GM13976 (cell line): Measurements from ENCODE around the gene PPP1R13B.
"Not testable (repeated sequence)": the region's sequence is repeated elsewhere in the genome, so short reads cannot be mapped to it uniquely, and the experiment has no call there.

Experiments
- DNase-seq: peaks from one replicate; pipeline ENCODE4 v3.0.0; 2012; ENCODE audit warnings: low spot score
- CTCF ChIP-seq: IDR thresholded peaks from 2 replicates; pipeline ENCODE4 v1.5.1; 2012; ENCODE audit warnings: borderline replicate concordance, mild to moderate bottlenecking; ENCODE audit not compliant: insufficient read depth; ENCODE audit errors: extremely low read depth, missing control alignments, control extremely low read depth
- in situ Hi-C: fragments of 300-500 bp; cut with MboI; formaldehyde crosslinking; loops from one replicate; pipeline ENCODE4 v1.12.0; 2022; ENCODE audit warnings: low sequenced_read_pairs, mixed read lengths, inconsistent platforms; ENCODE audit not compliant: unreplicated experiment

The PPP1R13B gene

GRCh38 chr14:103845327-103845726 is 2.0 kb downstream of the PPP1R13B start:
- in situ Hi-C loops: no loop called here
- TF ChIP-seq CTCF: no peak
- no peak for DNase-seq

GRCh38 chr14:103841265-103841664 is 6.1 kb downstream of the PPP1R13B start:
- in situ Hi-C loops, DNase-seq: not testable (repeated sequence)

GRCh38 chr14:103840014-103840413 is 7.4 kb downstream of the PPP1R13B start:
- in situ Hi-C loops: no loop called here
- no peak for DNase-seq
- no peak for TF ChIP-seq CTCF

- in situ Hi-C loops: no loop called here
- TF ChIP-seq CTCF: no peak
- no peak for DNase-seq
These were observed 7.8 kb downstream of the PPP1R13B start for GRCh38 chr14:103839579-103839978.

GRCh38 chr14:103838117-103838516 is 9.3 kb downstream of the PPP1R13B start:
- in situ Hi-C loops: no loop called here
- TF ChIP-seq CTCF: no peak
- no peak for DNase-seq

GRCh38 chr14:103836976-103837725 is 10.2 kb downstream of the PPP1R13B start:
- no peak for TF ChIP-seq CTCF
- no peak for DNase-seq
- in situ Hi-C loops: no loop called here

- in situ Hi-C loops: no loop called here
- no peak for TF ChIP-seq CTCF
- DNase-seq: no peak
These were observed 12.4 kb downstream of the PPP1R13B start for GRCh38 chr14:103834956-103835355.
